Nephron (organoid): Measurements from ENCODE around the gene CACHD1.

ENCODE experiments used
- H3K27ac Mint-ChIP-seq, 3 experiments: 2 replicates each; pipeline ENCODE4 v1.8.0; 2020; ENCODE audit warnings: mixed read lengths in 3 of 3, mild to moderate bottlenecking in 2 of 3, moderate library complexity in 1 of 3
- H3K27me3 Mint-ChIP-seq: 2 replicates; pipeline ENCODE4 v1.8.0; 2021; ENCODE audit warnings: low read depth, mild to moderate bottlenecking, moderate library complexity, mixed read lengths
- H3K36me3 Mint-ChIP-seq: 2 replicates; pipeline ENCODE4 v1.8.0; 2020; ENCODE audit warnings: low read depth, mixed read lengths
- H3K4me1 Mint-ChIP-seq: 2 replicates; pipeline ENCODE4 v1.8.0; 2020; ENCODE audit warnings: mixed read lengths
- H3K4me3 Mint-ChIP-seq, 3 experiments: 2 replicates each; pipeline ENCODE4 v1.8.0; 2020; ENCODE audit warnings: mild to moderate bottlenecking in 3 of 3, mixed read lengths in 3 of 3, moderate library complexity in 2 of 3
- H3K9me3 Mint-ChIP-seq: 2 replicates; pipeline ENCODE4 v1.8.0; 2020; ENCODE audit warnings: mixed read lengths
- CTCF ChIP-seq, 3 experiments: fragments of 200-600 bp; sonication (generic); IDR thresholded peaks; one replicate each; pipeline ENCODE4 v1.5.0; 2021; ENCODE audit warnings: antibody characterized with exemption in 3 of 3; ENCODE audit not compliant: unreplicated experiment in 3 of 3

The CACHD1 gene

GRCh38 chr1:64683419-64683818 lies 213.5 kb downstream of the CACHD1 start:
- Mint-ChIP-seq H3K4me3 (no peak overlapping the region), H3K27ac (no peak overlapping the region), H3K9me3 (no peaks in the 10 kb centered on the region), H3K27me3 (no peaks in the 10 kb centered on the region), H3K4me1 (no peaks in the 10 kb centered on the region), H3K36me3 (peaks cover 85% of the 10 kb centered on the region)
- TF ChIP-seq CTCF (IDR thresholded peaks at IDR 0.05; ENCODE audit: unreplicated experiment in 3 of 3), result no peak

GRCh38 chr1:64685217-64685616 lies 215.3 kb downstream of the CACHD1 start:
- Mint-ChIP-seq H3K9me3 (no peaks in the 10 kb centered on the region), H3K27ac (no peak overlapping the region), H3K36me3 (peaks cover 85% of the 10 kb centered on the region), H3K4me3 (no peak overlapping the region), H3K4me1 (no peaks in the 10 kb centered on the region), H3K27me3 (no peaks in the 10 kb centered on the region)
- no peak for TF ChIP-seq CTCF (IDR thresholded peaks at IDR 0.05; ENCODE audit: unreplicated experiment in 3 of 3)

- H3K36me3 Mint-ChIP-seq, result peaks cover 81% of the 10 kb centered on the region
- no peaks in the 10 kb centered on the region for H3K9me3 Mint-ChIP-seq
- H3K27ac Mint-ChIP-seq, result no peak overlapping the region
- no peak for TF ChIP-seq CTCF (IDR thresholded peaks at IDR 0.05; ENCODE audit: unreplicated experiment in 3 of 3)
- H3K4me1 Mint-ChIP-seq, result no peaks in the 10 kb centered on the region
- no peaks in the 10 kb centered on the region for H3K27me3 Mint-ChIP-seq
- H3K4me3 Mint-ChIP-seq, result no peak overlapping the region
Measured at GRCh38 chr1:64685765-64686341, 215.9 kb downstream of the CACHD1 start.

- Mint-ChIP-seq H3K27ac (no peak overlapping the region), H3K27me3 (no peaks in the 10 kb centered on the region), H3K36me3 (peaks cover 80% of the 10 kb centered on the region), H3K9me3 (no peaks in the 10 kb centered on the region), H3K4me1 (no peaks in the 10 kb centered on the region), H3K4me3 (no peak overlapping the region)
- peak; percentile 79 to 83 (median 83) for TF ChIP-seq CTCF (IDR thresholded peaks at IDR 0.05; ENCODE audit: unreplicated experiment in 3 of 3)
Measured at GRCh38 chr1:64686828-64687724, 217.1 kb downstream of the CACHD1 start.

GRCh38 chr1:64687725-64688327 lies 217.9 kb downstream of the CACHD1 start:
- Mint-ChIP-seq H3K36me3 (peaks cover 75% of the 10 kb centered on the region), H3K9me3 (no peaks in the 10 kb centered on the region), H3K27ac (no peak overlapping the region), H3K4me3 (no peak overlapping the region), H3K4me1 (no peaks in the 10 kb centered on the region), H3K27me3 (no peaks in the 10 kb centered on the region)
- no peak for TF ChIP-seq CTCF (IDR thresholded peaks at IDR 0.05; ENCODE audit: unreplicated experiment in 3 of 3)
